Mesendoderm (in vitro differentiated cells): ENCODE data around the gene CD14.
"Not testable (repeated sequence)": the region's sequence is repeated elsewhere in the genome, so short reads cannot be mapped to it uniquely, and the experiment has no call there.

Source experiments
- DNase-seq: peaks from one replicate; pipeline ENCODE4 v3.0.0; 2013
- H2AK5ac ChIP-seq: 2 replicates; pipeline ENCODE4 v1.6.1; 2013; ENCODE audit warnings: low read length, inconsistent platforms
- H2BK120ac ChIP-seq: 2 replicates; pipeline ENCODE4 v1.6.1; 2013; ENCODE audit warnings: low read depth, mild to moderate bottlenecking, low read length, moderate library complexity, mixed read lengths
- H2BK15ac ChIP-seq: replicated peaks from 2 replicates; pipeline ENCODE4 v1.6.1; 2013; ENCODE audit warnings: low read depth, mild to moderate bottlenecking, moderate library complexity
- H2BK5ac ChIP-seq: 2 replicates; pipeline ENCODE4 v1.6.1; 2013; ENCODE audit warnings: low read length, inconsistent platforms
- H3K18ac ChIP-seq: 2 replicates; pipeline ENCODE4 v1.6.1; 2013; ENCODE audit warnings: mild to moderate bottlenecking, low read length, mixed read lengths
- H3K23ac ChIP-seq: one replicate; pipeline ENCODE4 v1.6.1; 2013; ENCODE audit warnings: low read length
- H3K27ac ChIP-seq: 2 replicates; pipeline ENCODE4 v1.5.1; 2013; ENCODE audit warnings: low read depth, mild to moderate bottlenecking, inconsistent platforms, low read length, moderate library complexity
- H3K27me3 ChIP-seq: 2 replicates; pipeline ENCODE4 v1.6.1; 2013; ENCODE audit warnings: low read length, control low read depth, mild to moderate bottlenecking, inconsistent platforms; ENCODE audit not compliant: insufficient read depth, poor library complexity
- H3K36me3 ChIP-seq: 2 replicates; pipeline ENCODE4 v1.6.1; 2013; ENCODE audit warnings: low read length, inconsistent platforms; ENCODE audit not compliant: control insufficient read depth, insufficient read depth
- H3K4ac ChIP-seq: one replicate; pipeline ENCODE4 v1.6.1; 2013; ENCODE audit warnings: low read depth, mild to moderate bottlenecking, low read length, moderate library complexity
- H3K4me1 ChIP-seq: 2 replicates; pipeline ENCODE4 v1.6.1; 2013; ENCODE audit warnings: low read depth, low read length, inconsistent platforms; ENCODE audit not compliant: control insufficient read depth
- H3K4me2 ChIP-seq: 2 replicates; pipeline ENCODE4 v1.6.1; 2013; ENCODE audit warnings: low read length
- H3K4me3 ChIP-seq: 2 replicates; pipeline ENCODE4 v1.5.1; 2013; ENCODE audit warnings: mild to moderate bottlenecking, low read length
- H3K56ac ChIP-seq: one replicate; pipeline ENCODE4 v1.6.1; 2013; ENCODE audit warnings: low read length
- H3K79me1 ChIP-seq: 2 replicates; pipeline ENCODE4 v1.6.1; 2013; ENCODE audit warnings: low read length, inconsistent platforms
- H3K79me2 ChIP-seq: 2 replicates; pipeline ENCODE4 v1.6.1; 2013; ENCODE audit warnings: mild to moderate bottlenecking, low read length; ENCODE audit not compliant: control insufficient read depth, insufficient read depth
- H3K9ac ChIP-seq: 2 replicates; pipeline ENCODE4 v1.6.1; 2013; ENCODE audit warnings: low read length, inconsistent platforms
- H4K5ac ChIP-seq: one replicate; pipeline ENCODE4 v1.6.1; 2013; ENCODE audit warnings: low read length
- H4K8ac ChIP-seq: one replicate; pipeline ENCODE4 v1.6.1; 2013; ENCODE audit warnings: low read depth, mild to moderate bottlenecking, control low read depth, low read length, moderate library complexity
- WGBS: extraction: QIAGEN DNeasy Blood & Tissue Kit; methylation state at CpG from one replicate; pipeline ENCODE4 v1.1.7; 2013; ENCODE audit warnings: low lambda C conversion rate, missing lambda C conversion rate; ENCODE audit not compliant: insufficient coverage; ENCODE audit errors: extremely low coverage; 5-methylcytosine and 5-hydroxymethylcytosine counted together

The CD14 gene

GRCh38 chr5:140609126-140609525, 23.8 kb downstream of the CD14 start:
- Histone ChIP-seq H3K4me2 (no peak overlapping the region), H2BK5ac (no peak overlapping the region), H2AK5ac (no peak overlapping the region), H4K8ac (no peak overlapping the region), H3K4me1 (no peaks in the 10 kb centered on the region), H3K23ac (no peak overlapping the region), H3K9ac (no peak overlapping the region), H3K18ac (no peak overlapping the region), H4K5ac (no peak overlapping the region), H3K4me3 (no peak overlapping the region), H2BK15ac (no peak overlapping the region), H3K27me3 (no peaks in the 10 kb centered on the region), H3K36me3 (no peaks in the 10 kb centered on the region), H3K79me2 (no peaks in the 10 kb centered on the region), H3K56ac (no peak overlapping the region), H3K27ac (no peak overlapping the region), H3K4ac (no peak overlapping the region), H2BK120ac (no peak overlapping the region), H3K79me1 (no peaks in the 10 kb centered on the region)
- DNase-seq: no peak
- WGBS: no CpG with 5 or more reads among the region's 4 CpGs

- no peak overlapping the region for H3K4me3 ChIP-seq
- H2BK5ac ChIP-seq: no peak overlapping the region
- H2AK5ac ChIP-seq: no peak overlapping the region
- H3K4me2 ChIP-seq: no peak overlapping the region
- no peak overlapping the region for H3K18ac ChIP-seq
- H3K4me1 ChIP-seq: no peaks in the 10 kb centered on the region
- H3K4ac ChIP-seq: no peak overlapping the region
- H3K56ac ChIP-seq: no peak overlapping the region
- H3K27me3 ChIP-seq: no peaks in the 10 kb centered on the region
- no peaks in the 10 kb centered on the region for H3K79me2 ChIP-seq
- H3K9ac ChIP-seq: no peak overlapping the region
- H3K36me3 ChIP-seq: no peaks in the 10 kb centered on the region
- no peak overlapping the region for H3K23ac ChIP-seq
- no peak overlapping the region for H4K8ac ChIP-seq
- H2BK120ac ChIP-seq: no peak overlapping the region
- DNase-seq: no peak
- H3K27ac ChIP-seq: no peak overlapping the region
- H4K5ac ChIP-seq: no peak overlapping the region
- H2BK15ac ChIP-seq: no peak overlapping the region
- no peaks in the 10 kb centered on the region for H3K79me1 ChIP-seq
These were observed 24.3 kb downstream of the CD14 start for GRCh38 chr5:140608722-140609121.

- no peak overlapping the region for H3K18ac ChIP-seq
- no peak overlapping the region for H3K23ac ChIP-seq
- H2BK120ac ChIP-seq: no peak overlapping the region
- H4K5ac ChIP-seq: no peak overlapping the region
- H2AK5ac ChIP-seq: no peak overlapping the region
- WGBS: no CpG with 5 or more reads among the region's 2 CpGs
- H2BK5ac ChIP-seq: no peak overlapping the region
- H3K4me1 ChIP-seq: no peaks in the 10 kb centered on the region
- no peak for DNase-seq
- H3K4ac ChIP-seq: no peak overlapping the region
- H3K27ac ChIP-seq: no peak overlapping the region
- H4K8ac ChIP-seq: no peak overlapping the region
- no peak overlapping the region for H2BK15ac ChIP-seq
- no peaks in the 10 kb centered on the region for H3K36me3 ChIP-seq
- no peak overlapping the region for H3K4me3 ChIP-seq
- no peaks in the 10 kb centered on the region for H3K79me2 ChIP-seq
- no peaks in the 10 kb centered on the region for H3K27me3 ChIP-seq
- no peak overlapping the region for H3K56ac ChIP-seq
- no peak overlapping the region for H3K4me2 ChIP-seq
- H3K79me1 ChIP-seq: no peaks in the 10 kb centered on the region
- no peak overlapping the region for H3K9ac ChIP-seq
These were observed 25.9 kb downstream of the CD14 start for GRCh38 chr5:140607031-140607430.

- H3K4me3 ChIP-seq: no peak overlapping the region
- no peak overlapping the region for H2BK15ac ChIP-seq
- H3K27ac ChIP-seq: no peak overlapping the region
- H2BK120ac ChIP-seq: no peak overlapping the region
- no peak overlapping the region for H3K4me2 ChIP-seq
- no peak overlapping the region for H2BK5ac ChIP-seq
- no CpG with 5 or more reads among the region's 3 CpGs for WGBS
- H3K9ac ChIP-seq: no peak overlapping the region
- no peak overlapping the region for H3K56ac ChIP-seq
- DNase-seq: no peak
- H3K18ac ChIP-seq: no peak overlapping the region
- no peak overlapping the region for H3K23ac ChIP-seq
- no peak overlapping the region for H3K4ac ChIP-seq
- no peak overlapping the region for H4K8ac ChIP-seq
- H4K5ac ChIP-seq: no peak overlapping the region
- H3K79me1 ChIP-seq: no peaks in the 10 kb centered on the region
- no peaks in the 10 kb centered on the region for H3K27me3 ChIP-seq
- H3K4me1 ChIP-seq: no peaks in the 10 kb centered on the region
- no peaks in the 10 kb centered on the region for H3K36me3 ChIP-seq
- H3K79me2 ChIP-seq: no peaks in the 10 kb centered on the region
- no peak overlapping the region for H2AK5ac ChIP-seq
These were observed 27.1 kb downstream of the CD14 start for GRCh38 chr5:140605879-140606278.

- Histone ChIP-seq H3K56ac (no peak overlapping the region), H3K4me3 (no peak overlapping the region), H3K27me3 (no peaks in the 10 kb centered on the region), H3K27ac (no peak overlapping the region), H2BK5ac (no peak overlapping the region), H3K36me3 (no peaks in the 10 kb centered on the region), H3K79me1 (no peaks in the 10 kb centered on the region), H4K5ac (no peak overlapping the region), H3K4me2 (no peak overlapping the region), H3K4ac (no peak overlapping the region), H2BK15ac (no peak overlapping the region), H3K79me2 (no peaks in the 10 kb centered on the region), H3K9ac (no peak overlapping the region), H2BK120ac (no peak overlapping the region), H3K4me1 (no peaks in the 10 kb centered on the region), H3K23ac (no peak overlapping the region), H2AK5ac (no peak overlapping the region), H3K18ac (no peak overlapping the region), H4K8ac (no peak overlapping the region)
- WGBS: no CpG with 5 or more reads among the region's 2 CpGs
- no peak for DNase-seq
These were observed 29.2 kb downstream of the CD14 start for GRCh38 chr5:140603734-140604133.

- not testable (repeated sequence) for H3K79me1 ChIP-seq, H3K36me3 ChIP-seq, H2BK120ac ChIP-seq, H3K4me1 ChIP-seq, H3K4ac ChIP-seq, H3K9ac ChIP-seq, H2AK5ac ChIP-seq, H3K4me2 ChIP-seq, H2BK5ac ChIP-seq, DNase-seq, H3K27ac ChIP-seq, H3K4me3 ChIP-seq, H3K27me3 ChIP-seq, H4K5ac ChIP-seq, H2BK15ac ChIP-seq, H3K56ac ChIP-seq, H3K18ac ChIP-seq, H3K23ac ChIP-seq, H4K8ac ChIP-seq, H3K79me2 ChIP-seq
- WGBS: no CpG with 5 or more reads among the region's 4 CpGs
These were observed 29.6 kb downstream of the CD14 start for GRCh38 chr5:140603446-140603698.
